RPMI8226 (cell line): ENCODE measurements around the gene ZNF302.

Experiments used
- DNase-seq: peaks from one replicate; pipeline ENCODE4 v3.0.0-alpha.2; 2015

The ZNF302 gene

DNA sequence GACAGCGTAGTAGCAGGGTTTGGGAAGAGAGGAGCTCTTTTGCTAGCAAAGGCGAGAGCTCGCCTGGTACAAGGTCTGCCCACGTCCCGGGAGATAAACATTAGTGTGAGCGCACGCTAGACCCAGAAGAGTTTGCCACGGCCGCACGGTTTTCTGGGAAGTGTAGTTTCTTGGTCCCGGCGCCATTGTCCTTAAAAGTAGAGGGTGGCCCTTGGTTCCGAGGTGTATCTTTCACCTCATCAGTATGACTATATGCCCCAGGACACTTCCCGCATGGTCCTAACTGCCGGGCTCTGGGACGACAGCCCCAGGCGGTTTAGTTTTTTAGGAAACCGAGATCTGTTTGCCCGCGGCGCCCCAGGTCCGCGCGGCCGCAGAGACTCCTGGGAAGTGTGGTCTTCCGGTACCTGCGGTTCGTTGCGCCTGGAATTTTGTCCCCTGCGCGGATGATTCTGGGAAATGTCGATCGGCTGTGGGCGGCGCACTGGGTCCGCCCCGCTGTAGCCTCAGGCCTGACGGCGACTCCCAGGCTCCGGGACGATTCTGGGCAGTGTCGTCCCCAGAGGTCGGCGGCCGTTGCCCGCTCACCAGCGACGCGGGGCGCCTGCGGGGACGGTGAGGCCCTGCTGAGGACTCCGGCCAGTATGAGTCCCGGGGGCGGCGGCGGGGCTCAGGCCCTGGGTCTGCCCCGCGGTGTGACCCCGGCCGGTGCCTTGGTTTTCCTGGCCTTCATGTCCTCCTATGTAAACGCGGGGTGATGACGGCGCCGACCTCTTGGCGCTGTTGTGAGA lies 56.5 kb downstream of the ZNF302 start, which contains the start of gene ZNF181:
Gene ZNF181 (plus strand): TSS at position 498 of the 791 bp plus-strand sequence. CDS start 795 bp downstream, outside the sequence.
- DNase-seq: peak; percentile 86

DNA sequence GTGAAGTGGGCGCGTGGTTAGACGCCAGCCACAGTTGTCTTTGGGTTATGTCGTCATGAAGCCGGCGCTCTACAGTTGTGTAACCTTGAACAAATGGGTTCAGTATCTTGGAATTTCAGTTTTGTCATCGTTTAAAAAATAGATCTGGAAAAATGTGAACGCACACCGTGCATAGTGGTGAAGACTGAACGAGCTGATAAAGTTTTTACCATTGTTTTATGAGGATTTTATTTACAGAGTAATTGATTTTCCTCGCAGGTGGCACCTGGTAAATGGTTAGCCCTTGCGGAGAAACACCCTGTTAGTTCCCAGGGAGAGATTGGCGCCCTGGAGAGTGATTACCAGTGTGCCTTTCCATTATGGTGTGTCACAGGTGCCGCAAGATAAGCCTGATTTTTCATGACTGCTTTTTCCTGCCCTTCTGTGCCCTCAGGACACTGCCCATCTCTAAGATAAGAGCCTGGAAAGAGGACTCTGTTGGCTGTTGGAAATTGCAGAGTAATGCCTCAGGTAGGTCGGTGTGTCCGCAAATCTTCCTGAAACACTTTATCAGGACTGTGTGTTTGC lies 57.1 kb downstream of the ZNF302 start:
- DNase-seq: peak; percentile 5
